Upper lobe of right lung (tissue), 1 donor: ENCODE results near the gene ADTRP. TPM values are rescaled to one million over a fixed set of nuclear protein-coding genes. Genes with fewer than 3 reads are reported as not detected.
A peak's percentile ranks its signal among the peaks of the same experiment; 100 is the strongest.

Experiments
- ATAC-seq: fragments of 200-7000 bp; cut with Tn5 transposase; one replicate; pipeline ENCODE4 v1.9.1; 2020; ENCODE audit warnings: mild to moderate bottlenecking, moderate library complexity
- DNase-seq: peaks from one replicate; pipeline ENCODE4 v3.0.0-alpha.2; 2020
- H3K27ac ChIP-seq: fragments of 200-600 bp; one replicate; pipeline ENCODE4 v1.8.0; 2022
- H3K27me3 ChIP-seq: fragments of 200-600 bp; one replicate; pipeline ENCODE4 v1.8.0; 2022; ENCODE audit warnings: mild to moderate bottlenecking
- H3K36me3 ChIP-seq: fragments of 200-600 bp; one replicate; pipeline ENCODE4 v1.8.0; 2022
- H3K4me1 ChIP-seq: fragments of 200-600 bp; one replicate; pipeline ENCODE4 v1.8.0; 2022
- H3K4me3 ChIP-seq: fragments of 200-600 bp; one replicate; pipeline ENCODE4 v1.8.0; 2022; ENCODE audit warnings: mild to moderate bottlenecking
- H3K9me3 ChIP-seq: fragments of 200-600 bp; one replicate; pipeline ENCODE4 v1.8.0; 2022
- CTCF ChIP-seq: fragments of 200-600 bp; IDR thresholded peaks from one replicate; pipeline ENCODE4 v1.8.0; 2022; ENCODE audit warnings: antibody characterized with exemption
- intact Hi-C: fragments of 100-400 bp; cut with DNase I; formaldehyde crosslinking; loops from one replicate; pipeline ENCODE4 v1.11.0; 2022
- total RNA-seq: library from RNA; stranded (reverse); fragmentation: NEBNext Ultra II Directional; extraction: Animal tissue kit (Norgen Biotek cat#: 25700); gene quantifications from one replicate; pipeline ENCODE4 v1.2.1, GENCODE V29; 2021
- donor health status: DM: no; HTN: yes; CAD: no; lungs with severe emphysema.

Gene ADTRP
- total RNA-seq, 1 donor from 2014 or later = 21.0 TPM

GRCh38 chr6:11710311-11710761 is 68.3 kb downstream of the ADTRP start:
- DNase-seq (no peak), ATAC-seq (no peak)
- no peak overlapping the region for H3K4me3 ChIP-seq
- no peaks in the 10 kb centered on the region for H3K9me3 ChIP-seq
- TF ChIP-seq CTCF = no peak
- no peaks in the 10 kb centered on the region for H3K27me3 ChIP-seq
- no peak overlapping the region for H3K27ac ChIP-seq
- intact Hi-C loops = no loop called here
- no peaks in the 10 kb centered on the region for H3K36me3 ChIP-seq
- H3K4me1 ChIP-seq = peaks cover 11% of the 10 kb centered on the region

GRCh38 chr6:11706171-11706570 is 72.4 kb downstream of the ADTRP start:
- intact Hi-C loops = no loop called here
- no peak for TF ChIP-seq CTCF
- Histone ChIP-seq H3K36me3 (no peaks in the 10 kb centered on the region), H3K4me1 (no peaks in the 10 kb centered on the region), H3K27ac (no peak overlapping the region), H3K27me3 (no peaks in the 10 kb centered on the region), H3K4me3 (no peak overlapping the region), H3K9me3 (no peaks in the 10 kb centered on the region)
- ATAC-seq = no peak
- DNase-seq = no peak

- ATAC-seq (no peak), DNase-seq (no peak)
- H3K27ac ChIP-seq = no peak overlapping the region
- no peak for TF ChIP-seq CTCF
- intact Hi-C loops = no loop called here
- H3K4me1 ChIP-seq = no peaks in the 10 kb centered on the region
- no peaks in the 10 kb centered on the region for H3K27me3 ChIP-seq
- H3K36me3 ChIP-seq = no peaks in the 10 kb centered on the region
- no peaks in the 10 kb centered on the region for H3K9me3 ChIP-seq
- no peak overlapping the region for H3K4me3 ChIP-seq
Observed at GRCh38 chr6:11705483-11705882, 73.1 kb downstream of the ADTRP start.

- no peaks in the 10 kb centered on the region for H3K4me1 ChIP-seq
- H3K27ac ChIP-seq = no peak overlapping the region
- intact Hi-C loops = no loop called here
Observed at GRCh38 chr6:11705069-11705468, 73.5 kb downstream of the ADTRP start.

GRCh38 chr6:11703725-11704124 is 74.9 kb downstream of the ADTRP start:
- ATAC-seq (no peak), DNase-seq (no peak)
- Histone ChIP-seq H3K27ac (no peak overlapping the region), H3K36me3 (no peaks in the 10 kb centered on the region), H3K27me3 (no peaks in the 10 kb centered on the region), H3K4me1 (no peaks in the 10 kb centered on the region), H3K9me3 (no peaks in the 10 kb centered on the region), H3K4me3 (no peak overlapping the region)
- no peak for TF ChIP-seq CTCF
- intact Hi-C loops = no loop called here

More at GRCh38 chr6:11705069-11705468, 73.5 kb downstream of the ADTRP start:
- Histone ChIP-seq H3K9me3 (no peaks in the 10 kb centered on the region), H3K27me3 (no peaks in the 10 kb centered on the region), H3K4me3 (no peak overlapping the region), H3K36me3 (no peaks in the 10 kb centered on the region)
- no peak for TF ChIP-seq CTCF
- no peak for ATAC-seq
- DNase-seq = no peak

GRCh38 chr6:11702500-11703130 is 76.0 kb downstream of the ADTRP start:
- ATAC-seq (peak; percentile 39), DNase-seq (no peak)
- no peak overlapping the region for H3K27ac ChIP-seq
- intact Hi-C loops = no loop called here
- H3K4me1 ChIP-seq = no peaks in the 10 kb centered on the region
- H3K9me3 ChIP-seq = no peaks in the 10 kb centered on the region
- no peaks in the 10 kb centered on the region for H3K27me3 ChIP-seq
- H3K36me3 ChIP-seq = no peaks in the 10 kb centered on the region
- H3K4me3 ChIP-seq = no peak overlapping the region
- no peak for TF ChIP-seq CTCF
